ENCODE data around the gene NDUFV1.

NDUFV1 gene

GRCh38 chr11:67627441-67627811, 20.7 kb downstream of the NDUFV1 start:
- H3K9ac ChIP-seq (ENCODE audit: insufficient read length), result no peak overlapping the region

GRCh38 chr11:67627812-67628624, 21.3 kb downstream of the NDUFV1 start:
- H3K9ac ChIP-seq (ENCODE audit: insufficient read length), result no peak overlapping the region
- H3K27ac ChIP-seq, result no peak overlapping the region
- H3K9me3 ChIP-seq (ENCODE audit: low read depth, low read length), result no peaks in the 10 kb centered on the region
- H3K4me3 ChIP-seq, result no peak overlapping the region
- DNase-seq (ENCODE audit: low read depth, low spot score), result no peak
- no peaks in the 10 kb centered on the region for H3K36me3 ChIP-seq (ENCODE audit: insufficient read depth, low read length)
- TF ChIP-seq POLR2AphosphoS5 (IDR thresholded peaks at IDR 0.05; ENCODE audit: borderline replicate concordance, low read depth, low read length) (no peak), FOXP2 (optimal IDR thresholded peaks at IDR 0.05; ENCODE audit: control extremely low read depth, extremely low read length, insufficient read depth) (no peak), EZH2 (IDR thresholded peaks at IDR 0.05) (no peak)

More at GRCh38 chr11:67627441-67627811, 20.7 kb downstream of the NDUFV1 start:
- Histone ChIP-seq H3K27ac (no peak overlapping the region), H3K36me3 (ENCODE audit: insufficient read depth, low read length) (no peaks in the 10 kb centered on the region), H3K9me3 (ENCODE audit: low read depth, low read length) (no peaks in the 10 kb centered on the region), H3K4me3 (no peak overlapping the region)
- no peak for DNase-seq (ENCODE audit: low read depth, low spot score)
- TF ChIP-seq POLR2AphosphoS5 (IDR thresholded peaks at IDR 0.05; ENCODE audit: borderline replicate concordance, low read depth, low read length), result no peak
- no peak for TF ChIP-seq FOXP2 (optimal IDR thresholded peaks at IDR 0.05; ENCODE audit: control extremely low read depth, extremely low read length, insufficient read depth)

- H3K36me3 ChIP-seq (ENCODE audit: insufficient read depth, low read length), result no peaks in the 10 kb centered on the region
- no peak for TF ChIP-seq EZH2 (IDR thresholded peaks at IDR 0.05)
- TF ChIP-seq FOXP2 (optimal IDR thresholded peaks at IDR 0.05; ENCODE audit: control extremely low read depth, extremely low read length, insufficient read depth), result no peak
- TF ChIP-seq POLR2AphosphoS5 (IDR thresholded peaks at IDR 0.05; ENCODE audit: borderline replicate concordance, low read depth, low read length), result no peak
- DNase-seq (ENCODE audit: low read depth, low spot score), result no peak
- no peaks in the 10 kb centered on the region for H3K9me3 ChIP-seq (ENCODE audit: low read depth, low read length)
- H3K27ac ChIP-seq, result no peak overlapping the region
- H3K9ac ChIP-seq (ENCODE audit: insufficient read length), result no peak overlapping the region
- H3K4me3 ChIP-seq, result peak overlapping the region; percentile 82
Observed at GRCh38 chr11:67628710-67629385, 22.1 kb downstream of the NDUFV1 start.

GRCh38 chr11:67629386-67630227, 22.9 kb downstream of the NDUFV1 start, which contains the start of gene NUDT8:
Gene NUDT8 (minus strand): TSS chr11:67629937. CDS start chr11:67629911, 26 bp downstream.
- Histone ChIP-seq H3K9ac (ENCODE audit: insufficient read length) (peak within 1 kb of the TSS; percentile 71), H3K9me3 (ENCODE audit: low read depth, low read length) (no peaks in the 10 kb centered on the region), H3K27ac (no peak within 1 kb of the TSS), H3K4me3 (peak within 1 kb of the TSS; percentile 89), H3K36me3 (ENCODE audit: insufficient read depth, low read length) (no peaks in the 10 kb centered on the region)
- TF ChIP-seq POLR2AphosphoS5 (IDR thresholded peaks at IDR 0.05; ENCODE audit: borderline replicate concordance, low read depth, low read length) (no peak), EZH2 (IDR thresholded peaks at IDR 0.05) (no peak), FOXP2 (optimal IDR thresholded peaks at IDR 0.05; ENCODE audit: control extremely low read depth, extremely low read length, insufficient read depth) (no peak)
- no peak for DNase-seq (ENCODE audit: low read depth, low spot score)

GRCh38 chr11:67630228-67630942, 23.6 kb downstream of the NDUFV1 start:
- no peak overlapping the region for H3K27ac ChIP-seq
- H3K36me3 ChIP-seq (ENCODE audit: insufficient read depth, low read length), result no peaks in the 10 kb centered on the region
- peak overlapping the region; percentile 89 for H3K4me3 ChIP-seq
- peak overlapping the region; percentile 53 for H3K9ac ChIP-seq (ENCODE audit: insufficient read length)
- no peak for TF ChIP-seq EZH2 (IDR thresholded peaks at IDR 0.05)
- no peak for TF ChIP-seq POLR2AphosphoS5 (IDR thresholded peaks at IDR 0.05; ENCODE audit: borderline replicate concordance, low read depth, low read length)
- no peaks in the 10 kb centered on the region for H3K9me3 ChIP-seq (ENCODE audit: low read depth, low read length)
- peak; percentile 68 for DNase-seq (ENCODE audit: low read depth, low spot score)

- DNase-seq (ENCODE audit: low read depth, low spot score), result no peak
- TF ChIP-seq FOXP2 (optimal IDR thresholded peaks at IDR 0.05; ENCODE audit: control extremely low read depth, extremely low read length, insufficient read depth) (no peak), EZH2 (IDR thresholded peaks at IDR 0.05) (no peak), POLR2AphosphoS5 (IDR thresholded peaks at IDR 0.05; ENCODE audit: borderline replicate concordance, low read depth, low read length) (no peak)
- H3K27ac ChIP-seq, result no peak overlapping the region
- H3K4me3 ChIP-seq, result peak overlapping the region; percentile 89
- no peaks in the 10 kb centered on the region for H3K36me3 ChIP-seq (ENCODE audit: insufficient read depth, low read length)
- H3K9ac ChIP-seq (ENCODE audit: insufficient read length), result peak overlapping the region; percentile 53
- H3K9me3 ChIP-seq (ENCODE audit: low read depth, low read length), result no peaks in the 10 kb centered on the region
Observed at GRCh38 chr11:67630943-67631331, 24.2 kb downstream of the NDUFV1 start.

- no peak for DNase-seq (ENCODE audit: low read depth, low spot score)
- no peak overlapping the region for H3K4me3 ChIP-seq
- H3K27ac ChIP-seq, result no peak overlapping the region
- no peak overlapping the region for H3K9ac ChIP-seq (ENCODE audit: insufficient read length)
- H3K9me3 ChIP-seq (ENCODE audit: low read depth, low read length), result no peaks in the 10 kb centered on the region
- TF ChIP-seq POLR2AphosphoS5 (IDR thresholded peaks at IDR 0.05; ENCODE audit: borderline replicate concordance, low read depth, low read length), result no peak
- TF ChIP-seq EZH2 (IDR thresholded peaks at IDR 0.05), result no peak
- no peak for TF ChIP-seq FOXP2 (optimal IDR thresholded peaks at IDR 0.05; ENCODE audit: control extremely low read depth, extremely low read length, insufficient read depth)
- H3K36me3 ChIP-seq (ENCODE audit: insufficient read depth, low read length), result no peaks in the 10 kb centered on the region
Observed at GRCh38 chr11:67631411-67631810, 24.7 kb downstream of the NDUFV1 start.
